ENCODE measurements around the gene CCDC43.
"Not testable (repeated sequence)": the region's sequence is repeated elsewhere in the genome, so short reads cannot be mapped to it uniquely, and the experiment has no call there.

CCDC43 gene

GRCh38 chr17:44666006-44666405, 23.6 kb downstream of the CCDC43 start:
- DNase-seq = no peak

GRCh38 chr17:44664867-44665266, 24.7 kb downstream of the CCDC43 start:
- DNase-seq = no peak

- DNase-seq = no peak
Measured at GRCh38 chr17:44663095-44663494, 26.5 kb downstream of the CCDC43 start.

- DNase-seq = no peak
Measured at GRCh38 chr17:44661835-44662234, 27.7 kb downstream of the CCDC43 start.

DNA sequence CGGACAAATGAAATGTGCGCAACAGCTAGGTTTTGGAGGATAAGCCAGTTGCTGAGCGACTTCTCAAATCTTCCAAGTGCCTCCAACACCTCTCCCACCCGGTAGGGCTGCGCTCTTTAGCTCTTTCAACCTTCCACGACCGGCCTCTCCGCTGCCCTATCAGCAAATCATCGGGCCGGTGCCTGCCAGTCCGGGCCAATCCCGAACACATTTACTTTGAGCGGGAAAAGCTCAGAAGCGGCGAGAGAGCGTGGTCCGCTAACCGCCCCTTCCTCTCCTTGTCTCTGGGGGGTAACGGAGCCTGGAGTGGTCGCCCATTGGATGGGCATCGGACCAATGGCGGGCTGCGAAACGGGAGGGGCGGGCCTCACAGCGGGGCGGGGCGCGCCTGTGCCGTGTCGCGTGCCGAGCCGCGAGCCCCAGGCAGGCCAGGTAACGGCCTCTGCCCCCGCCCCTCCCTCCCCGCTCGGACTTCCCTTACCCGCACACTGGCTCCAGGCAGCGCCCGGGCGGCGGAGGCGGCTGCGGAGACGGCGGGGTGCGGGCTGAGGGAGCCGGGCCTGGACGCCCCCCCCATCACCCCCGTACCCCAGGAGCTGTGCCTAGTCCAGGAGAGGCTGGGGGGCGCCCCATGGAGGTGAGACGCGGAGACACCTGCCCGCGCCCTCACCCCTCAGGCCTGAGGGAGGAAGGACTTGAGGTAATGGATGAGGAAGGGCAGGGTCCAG, 33.4 kb downstream of the CCDC43 start, which contains the start of gene MEIOC:
TSS of gene MEIOC (plus strand) at position 486 of the 728 bp plus-strand sequence. CDS start at position 632, 146 bp downstream.
- no peak for DNase-seq

GRCh38 chr17:44653954-44654353, 35.6 kb downstream of the CCDC43 start:
- no peak for DNase-seq

DNA sequence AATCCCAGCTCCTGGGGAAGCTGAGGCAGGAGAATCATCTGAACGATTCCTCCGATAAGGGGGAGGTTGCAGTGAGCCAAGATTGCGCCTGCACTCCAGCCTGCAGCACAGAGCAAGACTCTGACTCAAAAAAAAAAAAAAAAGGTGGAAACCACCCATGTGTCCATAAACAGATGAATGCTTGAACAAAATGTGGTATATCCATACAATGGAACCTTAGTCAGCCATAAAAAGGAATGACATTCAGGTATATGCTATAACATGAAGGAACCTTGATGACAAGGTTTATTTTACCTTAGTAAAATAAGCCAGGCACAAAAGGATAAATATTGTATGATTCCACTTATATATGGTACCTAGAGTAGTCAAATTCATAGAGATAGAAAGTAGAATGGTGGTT, 36.2 kb downstream of the CCDC43 start:
- no peak for DNase-seq

DNA sequence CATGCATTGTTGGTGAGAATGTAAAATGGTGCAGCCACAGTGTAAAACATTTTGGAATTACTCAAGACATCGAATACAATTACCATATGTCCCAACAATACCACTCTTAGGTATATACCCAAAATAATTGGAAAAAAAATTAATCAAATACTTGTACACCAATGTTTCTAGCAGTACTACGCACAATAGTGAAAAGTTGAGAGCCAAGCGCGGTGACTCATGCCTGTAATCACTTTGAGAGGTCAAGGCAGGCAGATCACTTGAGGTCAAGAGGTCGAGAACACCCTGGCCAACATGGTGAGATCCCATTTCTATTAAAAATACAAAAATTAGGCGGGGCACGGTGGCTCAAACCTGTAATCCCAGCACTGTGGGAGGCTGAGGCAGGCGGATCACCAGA, 36.8 kb downstream of the CCDC43 start:
- DNase-seq = no peak

DNA sequence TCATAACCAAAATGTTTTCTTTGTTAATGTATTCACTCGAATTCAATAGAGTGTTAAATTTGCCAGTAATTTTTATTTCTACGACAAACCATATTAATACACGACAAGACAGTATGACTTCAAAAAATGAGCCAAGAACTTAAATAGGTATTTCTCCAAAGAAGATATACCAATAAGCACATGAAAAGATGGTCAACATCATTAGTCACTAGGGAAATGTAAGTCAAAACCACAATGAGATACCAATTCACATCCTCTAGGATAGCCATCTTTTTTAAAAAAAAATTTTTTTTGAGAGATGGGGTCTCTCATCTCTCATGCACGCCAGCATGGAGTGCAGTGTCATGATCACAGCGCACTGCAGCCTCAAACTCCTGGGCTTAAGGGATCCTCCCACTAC, 38.3 kb downstream of the CCDC43 start:
- no peak for DNase-seq

DNA sequence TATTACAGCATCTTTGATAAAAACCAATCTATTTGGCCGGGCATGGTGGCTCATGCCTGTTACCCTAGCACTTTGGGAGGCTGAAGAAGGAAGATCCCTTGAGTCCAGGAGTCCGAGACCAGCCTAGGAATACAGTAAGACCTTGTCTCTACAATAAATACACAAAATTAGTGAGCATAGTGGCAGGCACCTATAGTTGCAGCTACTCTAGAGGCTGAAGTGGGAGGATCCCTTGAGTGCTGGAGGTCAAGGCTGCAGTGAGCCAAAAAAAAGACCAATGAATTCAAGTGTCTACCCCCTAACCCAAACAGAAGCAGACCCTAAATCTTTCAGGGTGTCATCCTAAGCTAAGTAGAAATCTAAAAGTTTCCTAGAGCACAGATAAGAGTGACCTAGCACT, 40.6 kb downstream of the CCDC43 start:
- no peak for DNase-seq

DNA sequence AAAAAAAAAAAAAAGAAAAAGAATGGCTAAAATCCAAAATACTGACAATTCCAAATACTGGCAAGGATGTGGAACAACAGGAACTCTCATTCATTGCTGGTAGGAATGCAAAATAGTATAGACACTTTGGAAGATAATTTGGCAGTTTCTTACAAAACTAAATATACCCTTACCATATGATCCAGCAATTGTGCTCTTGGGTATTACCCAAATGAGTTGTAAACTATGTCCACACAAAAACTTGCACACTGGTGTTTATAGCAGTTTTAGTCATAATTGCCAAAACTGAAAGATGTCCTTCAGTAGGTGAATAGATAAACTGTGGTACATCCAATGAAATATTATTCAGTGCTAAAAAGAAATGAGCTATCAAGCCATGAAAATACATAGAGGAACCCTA, 41.8 kb downstream of the CCDC43 start:
- no peak for DNase-seq

DNA sequence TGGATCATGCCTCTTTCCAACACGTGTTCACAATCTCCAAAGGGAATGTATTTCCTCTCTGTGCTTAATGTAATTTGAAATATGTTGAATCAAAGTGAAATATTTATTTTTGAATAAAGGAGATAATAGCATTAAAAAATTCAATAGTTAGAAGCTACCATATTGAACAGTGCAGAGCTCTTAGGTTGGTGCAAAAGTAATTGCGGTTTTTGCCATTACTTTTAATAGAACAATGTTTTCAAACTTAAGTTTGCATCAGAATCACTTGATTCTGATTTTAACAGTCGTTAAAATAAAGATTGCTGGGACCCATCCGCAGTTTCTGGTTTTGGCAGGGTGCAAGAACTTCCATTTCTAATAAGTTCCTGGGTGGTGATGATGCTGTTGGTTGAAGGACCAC, 43.3 kb downstream of the CCDC43 start:
- DNase-seq = no peak

DNA sequence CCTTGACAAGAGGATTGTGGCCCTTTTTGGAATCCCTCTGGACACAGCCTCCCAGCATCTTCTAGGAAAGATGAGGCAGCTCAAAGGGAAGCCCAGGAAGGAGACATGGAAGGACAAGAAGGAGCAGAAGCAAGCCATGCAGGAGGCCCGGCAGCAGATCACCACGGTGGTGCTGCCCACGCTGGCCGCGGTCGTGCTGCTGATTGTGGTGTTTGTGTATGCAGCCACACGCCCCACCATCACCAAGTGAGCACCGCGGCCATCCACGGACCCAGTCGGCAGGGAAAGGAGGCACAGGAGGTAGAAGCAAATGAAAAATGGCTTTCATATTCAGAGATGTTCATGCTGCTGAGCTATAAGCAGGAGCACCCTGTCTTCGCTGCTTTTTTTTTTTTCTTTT, 44.2 kb downstream of the CCDC43 start:
- DNase-seq = no peak

DNA sequence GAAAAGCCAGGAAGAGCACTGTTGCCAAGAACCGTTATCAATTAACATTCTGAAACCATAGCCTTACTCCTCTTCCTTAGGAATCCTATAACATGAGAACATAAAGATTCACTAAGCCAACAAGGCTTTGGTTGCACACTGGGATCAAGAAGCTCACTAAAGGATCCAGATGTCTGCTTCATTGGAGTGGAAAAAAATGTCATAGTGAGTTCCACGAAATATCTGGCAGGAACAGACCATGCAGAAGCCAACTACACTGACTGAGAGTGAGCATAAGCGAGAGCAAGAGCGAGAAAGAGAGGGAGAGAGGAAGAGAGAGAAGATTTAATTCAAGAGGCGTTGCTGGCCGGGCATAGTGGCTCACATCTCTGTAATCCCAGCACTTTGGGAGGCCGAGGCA, 46.7 kb downstream of the CCDC43 start:
- no peak for DNase-seq

- DNase-seq = no peak
Measured at GRCh38 chr17:44637066-44637465, 52.5 kb downstream of the CCDC43 start.

GRCh38 chr17:44636562-44636961, 53.0 kb downstream of the CCDC43 start:
- no peak for DNase-seq

GRCh38 chr17:44634401-44634800, 55.2 kb downstream of the CCDC43 start:
- not testable (repeated sequence) for DNase-seq

GRCh38 chr17:44633998-44634397, 55.6 kb downstream of the CCDC43 start:
- DNase-seq = no peak

GRCh38 chr17:44630703-44631102, 58.9 kb downstream of the CCDC43 start:
- no peak for DNase-seq

GRCh38 chr17:44629314-44629713, 60.3 kb downstream of the CCDC43 start:
- DNase-seq = no peak

DNA sequence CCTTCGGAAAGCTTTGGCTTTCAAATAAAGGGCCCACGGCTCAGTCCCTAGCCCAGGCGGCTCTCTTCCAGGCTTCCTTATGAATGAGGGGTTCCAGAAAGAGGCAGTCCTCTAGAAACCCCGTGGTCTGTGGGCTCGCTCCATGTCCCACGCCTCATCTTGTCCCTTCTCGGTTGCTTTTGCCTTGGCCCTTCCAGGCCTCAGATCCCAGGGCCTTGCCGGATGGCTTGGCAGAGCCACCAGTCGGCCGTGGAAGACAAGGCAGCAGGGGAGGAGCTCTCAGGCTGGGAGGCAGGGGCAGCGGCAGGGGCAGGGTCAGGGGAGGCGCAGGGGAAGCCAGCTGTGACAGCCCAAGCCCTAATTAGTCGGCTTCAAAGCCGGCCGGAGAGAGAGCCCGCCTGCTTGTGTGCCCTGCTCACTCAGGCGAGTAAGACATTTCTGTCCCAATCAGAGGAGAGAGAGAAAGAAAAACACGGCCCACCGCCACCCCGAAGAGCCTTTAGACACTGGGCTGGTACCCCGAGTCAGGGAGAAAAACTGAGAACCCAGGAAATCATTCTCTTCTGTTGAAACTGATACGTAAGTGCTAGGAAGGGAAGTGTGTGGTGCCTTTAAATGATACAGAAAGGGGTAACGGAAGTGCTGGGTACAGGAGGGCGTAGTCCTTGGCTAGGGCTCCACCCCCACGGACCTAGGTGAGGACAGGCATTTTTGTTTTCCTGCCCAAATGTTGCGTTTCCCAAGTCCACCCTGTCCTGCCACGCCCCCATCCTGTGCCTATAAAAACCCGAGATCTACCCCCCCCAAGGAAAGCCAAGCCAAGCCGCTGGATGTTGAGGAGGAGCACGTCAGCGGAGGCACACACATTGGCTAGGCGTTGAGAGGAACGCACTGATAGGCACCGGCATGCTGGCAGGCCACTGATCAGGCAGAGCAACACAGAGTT, 61.1 kb downstream of the CCDC43 start:
- DNase-seq = no peak

- no peak for DNase-seq
Measured at GRCh38 chr17:44627513-44628242, 61.9 kb downstream of the CCDC43 start.
